Measurements from ENCODE around the gene MAGEA2. TPM values are rescaled to one million over a fixed set of nuclear protein-coding genes. Genes with fewer than 3 reads are reported as not detected.

The MAGEA2 gene
- total RNA-seq, 1 experiment from 2014 or later = 14.0 TPM

- no peak for TF ChIP-seq STAT6 (CRISPR knock-in tag; conservative IDR thresholded peaks at IDR 0.05; ENCODE audit: low read depth)
Measured at GRCh38 chrX:152733261-152733975, 20.2 kb downstream of the MAGEA2 start, which contains the start of the genes CSAG1 and MAGEA12 (continued).

GRCh38 chrX:152725409-152725808 lies 28.2 kb downstream of the MAGEA2 start:
- H3K4me3 Mint-ChIP-seq = no peak overlapping the region
- no peaks in the 10 kb centered on the region for H3K36me3 Mint-ChIP-seq
- H3K9me3 Mint-ChIP-seq = no peaks in the 10 kb centered on the region
- H3K4me1 Mint-ChIP-seq = no peaks in the 10 kb centered on the region
- ATAC-seq (no peak), DNase-seq (ENCODE audit: low spot score) (no peak)
- POLR2A ChIA-PET = no interaction called here
- peaks cover 3% of the 10 kb centered on the region for H3K27me3 Mint-ChIP-seq (ENCODE audit: low read depth)
- H3K27ac Mint-ChIP-seq = no peak overlapping the region
- CTCF ChIA-PET = no interaction called here
- no peak for TF ChIP-seq E2F4 (CRISPR knock-in tag; IDR thresholded peaks at IDR 0.05; ENCODE audit: borderline replicate concordance, low read depth)
- TF ChIP-seq ZNF121 (CRISPR knock-in tag; IDR thresholded peaks at IDR 0.05) = no peak
- TF ChIP-seq ZNF671 (CRISPR knock-in tag; IDR thresholded peaks at IDR 0.05) = no peak
- no peak for TF ChIP-seq ATF6 (CRISPR knock-in tag; IDR thresholded peaks at IDR 0.05)
- TF ChIP-seq MLX (CRISPR knock-in tag; IDR thresholded peaks at IDR 0.05) = no peak
- TF ChIP-seq ZBTB21 (CRISPR knock-in tag; IDR thresholded peaks at IDR 0.05; ENCODE audit: borderline replicate concordance) = no peak
- no peak for TF ChIP-seq ZNF281 (CRISPR knock-in tag; IDR thresholded peaks at IDR 0.05)
- TF ChIP-seq NFATC4 (CRISPR knock-in tag; IDR thresholded peaks at IDR 0.05) = no peak
- TF ChIP-seq E2F1 (CRISPR knock-in tag; IDR thresholded peaks at IDR 0.05) = no peak
- TF ChIP-seq ZNF317 (CRISPR knock-in tag; IDR thresholded peaks at IDR 0.05; ENCODE audit: borderline replicate concordance, low read depth) = no peak
- TF ChIP-seq MAX (CRISPR knock-in tag; IDR thresholded peaks at IDR 0.05) = no peak
- no peak for TF ChIP-seq RELA (CRISPR knock-in tag; IDR thresholded peaks at IDR 0.05; ENCODE audit: borderline replicate concordance)
- TF ChIP-seq ARID4B (CRISPR knock-in tag; IDR thresholded peaks at IDR 0.05; ENCODE audit: borderline replicate concordance) = no peak
- TF ChIP-seq PREB (CRISPR knock-in tag; IDR thresholded peaks at IDR 0.05; ENCODE audit: borderline replicate concordance) = no peak
- no peak for TF ChIP-seq ZMAT4 (CRISPR knock-in tag; IDR thresholded peaks at IDR 0.05)
- no peak for TF ChIP-seq NR1H2 (CRISPR knock-in tag; IDR thresholded peaks at IDR 0.05)

All from WTC11 (cell line).